ENCODE results near the gene COL5A1. TPM values are rescaled to one million over a fixed set of nuclear protein-coding genes. Genes with fewer than 3 reads are reported as not detected.

The COL5A1 gene
- polyA plus RNA-seq, 1 donor (not counting 4 experiments of a cell fraction or from before 2014, with no cell fraction given): 3.1 TPM

DNA sequence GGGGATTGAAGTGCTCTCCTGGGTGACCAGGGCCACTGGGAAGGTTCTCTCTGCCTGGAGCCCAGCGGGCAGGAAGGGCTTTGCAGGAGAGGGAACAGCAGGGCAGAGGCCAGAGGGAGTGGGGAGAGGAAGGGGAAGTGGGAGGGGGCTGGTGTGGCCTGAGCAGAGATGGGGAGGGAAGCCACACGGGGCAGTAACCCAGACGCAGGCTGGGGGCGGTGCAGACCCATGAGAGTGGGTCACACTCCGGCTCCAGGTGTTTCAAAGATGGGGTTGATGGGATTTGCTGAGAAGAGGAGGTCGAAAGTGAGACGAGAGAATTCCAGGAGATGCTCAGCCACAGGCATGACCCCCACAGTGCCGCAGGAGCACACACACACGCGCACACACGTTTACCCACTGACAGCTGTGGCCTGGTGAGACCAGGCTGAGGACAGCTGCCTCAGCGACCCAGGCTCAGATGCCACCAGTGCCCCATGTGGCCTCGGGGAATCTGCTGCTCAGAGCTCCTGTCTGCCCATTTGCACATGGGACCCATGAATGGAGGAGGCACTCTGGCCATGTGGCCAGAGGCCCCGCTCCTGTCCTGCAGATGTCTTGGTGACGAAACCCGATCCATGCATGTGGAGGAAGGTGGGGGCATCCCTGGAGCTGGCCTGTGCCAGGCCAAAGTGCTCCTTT is 206.3 kb downstream of the COL5A1 start:
- Histone ChIP-seq H3K79me2 (ENCODE audit: control insufficient read depth, insufficient read depth, low read length) (no peaks in the 10 kb centered on the region), H4K20me1 (ENCODE audit: control insufficient read depth, extremely low read depth, insufficient read depth, low read length) (no peaks in the 10 kb centered on the region), H3K36me3 (ENCODE audit: control insufficient read depth in 2 of 2, extremely low read depth in 1 of 2, insufficient read depth in 2 of 2, low read length in 2 of 2) (no peaks in the 10 kb centered on the region), H3K9ac (ENCODE audit: control insufficient read depth, extremely low read depth, insufficient read depth, low read length) (no peak overlapping the region), H3K27me3 (ENCODE audit: control insufficient read depth, extremely low read depth, insufficient read depth, low read length) (no peaks in the 10 kb centered on the region), H3K4me3 (ENCODE audit: control insufficient read depth in 2 of 3, extremely low read depth in 1 of 3, insufficient read depth in 2 of 3, low read depth in 1 of 3, low read length in 3 of 3) (no peak overlapping the region), H3K4me1 (ENCODE audit: control insufficient read depth, extremely low read depth, insufficient read depth, low read length) (no peaks in the 10 kb centered on the region), H3K9me1 (ENCODE audit: control insufficient read depth, extremely low read depth, insufficient read depth, low read length) (no peaks in the 10 kb centered on the region), H3K4me2 (ENCODE audit: control insufficient read depth, extremely low read depth, insufficient read depth, low read depth, low read length) (no peak overlapping the region), H3K9me3 (ENCODE audit: control insufficient read depth, low read depth, low read length) (peaks cover 13% of the 10 kb centered on the region), H3K27ac (ENCODE audit: control insufficient read depth, insufficient read depth, low read length) (no peak overlapping the region), H2AFZ (ENCODE audit: control insufficient read depth, low read length) (no peak overlapping the region)
- dilution Hi-C loops (cut with MboI; ENCODE audit: extremely low pct_ligation_motif_present, low sequenced_read_pairs): no loop called here
- FAIRE-seq (no peak), DNase-seq (ENCODE audit: low read depth, low spot score) (no peak)
- no peak for TF ChIP-seq EZH2 (IDR thresholded peaks at IDR 0.05; ENCODE audit: low read length)
- TF ChIP-seq, protein P1, sequence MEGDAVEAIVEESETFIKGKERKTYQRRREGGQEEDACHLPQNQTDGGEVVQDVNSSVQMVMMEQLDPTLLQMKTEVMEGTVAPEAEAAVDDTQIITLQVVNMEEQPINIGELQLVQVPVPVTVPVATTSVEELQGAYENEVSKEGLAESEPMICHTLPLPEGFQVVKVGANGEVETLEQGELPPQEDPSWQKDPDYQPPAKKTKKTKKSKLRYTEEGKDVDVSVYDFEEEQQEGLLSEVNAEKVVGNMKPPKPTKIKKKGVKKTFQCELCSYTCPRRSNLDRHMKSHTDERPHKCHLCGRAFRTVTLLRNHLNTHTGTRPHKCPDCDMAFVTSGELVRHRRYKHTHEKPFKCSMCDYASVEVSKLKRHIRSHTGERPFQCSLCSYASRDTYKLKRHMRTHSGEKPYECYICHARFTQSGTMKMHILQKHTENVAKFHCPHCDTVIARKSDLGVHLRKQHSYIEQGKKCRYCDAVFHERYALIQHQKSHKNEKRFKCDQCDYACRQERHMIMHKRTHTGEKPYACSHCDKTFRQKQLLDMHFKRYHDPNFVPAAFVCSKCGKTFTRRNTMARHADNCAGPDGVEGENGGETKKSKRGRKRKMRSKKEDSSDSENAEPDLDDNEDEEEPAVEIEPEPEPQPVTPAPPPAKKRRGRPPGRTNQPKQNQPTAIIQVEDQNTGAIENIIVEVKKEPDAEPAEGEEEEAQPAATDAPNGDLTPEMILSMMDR (optimal IDR thresholded peaks at IDR 0.05 in 1 of 3, IDR thresholded peaks at IDR 0.05 in 1 of 3, conservative IDR thresholded peaks at IDR 0.05 in 1 of 3; ENCODE audit: extremely low read depth in 1 of 3, insufficient read depth in 2 of 3, low read length in 3 of 3): no peak

DNA sequence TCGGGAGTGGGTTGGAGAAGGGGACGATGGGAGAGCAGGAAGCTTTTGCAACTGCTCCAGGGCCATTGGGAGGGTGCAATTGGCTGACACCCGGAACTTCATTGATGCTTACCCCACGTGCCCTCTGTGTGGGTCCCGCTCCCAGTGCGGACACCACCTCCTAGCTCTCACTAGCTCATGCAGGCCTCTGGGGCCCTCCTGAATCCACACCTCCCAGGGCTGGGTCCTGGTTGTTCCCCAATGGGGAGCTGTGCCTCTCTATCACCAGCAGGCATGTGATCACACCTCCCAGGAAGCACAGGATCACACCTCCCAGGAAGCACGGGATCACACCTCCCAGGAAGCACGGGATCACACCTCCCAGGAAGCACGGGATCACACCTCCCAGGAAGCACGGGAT is 206.9 kb downstream of the COL5A1 start:
- Histone ChIP-seq H2AFZ (ENCODE audit: control insufficient read depth, low read length) (no peak overlapping the region), H3K4me1 (ENCODE audit: control insufficient read depth, extremely low read depth, insufficient read depth, low read length) (no peaks in the 10 kb centered on the region), H3K9ac (ENCODE audit: control insufficient read depth, extremely low read depth, insufficient read depth, low read length) (no peak overlapping the region), H4K20me1 (ENCODE audit: control insufficient read depth, extremely low read depth, insufficient read depth, low read length) (no peaks in the 10 kb centered on the region), H3K9me1 (ENCODE audit: control insufficient read depth, extremely low read depth, insufficient read depth, low read length) (no peaks in the 10 kb centered on the region), H3K9me3 (ENCODE audit: control insufficient read depth, low read depth, low read length) (peaks cover 13% of the 10 kb centered on the region), H3K36me3 (ENCODE audit: control insufficient read depth in 2 of 2, extremely low read depth in 1 of 2, insufficient read depth in 2 of 2, low read length in 2 of 2) (no peaks in the 10 kb centered on the region), H3K27ac (ENCODE audit: control insufficient read depth, insufficient read depth, low read length) (no peak overlapping the region), H3K27me3 (ENCODE audit: control insufficient read depth, extremely low read depth, insufficient read depth, low read length) (peaks cover 6% of the 10 kb centered on the region), H3K79me2 (ENCODE audit: control insufficient read depth, insufficient read depth, low read length) (no peaks in the 10 kb centered on the region), H3K4me2 (ENCODE audit: control insufficient read depth, extremely low read depth, insufficient read depth, low read depth, low read length) (no peak overlapping the region), H3K4me3 (ENCODE audit: control insufficient read depth in 2 of 3, extremely low read depth in 1 of 3, insufficient read depth in 2 of 3, low read depth in 1 of 3, low read length in 3 of 3) (no peak overlapping the region)
- FAIRE-seq (no peak), DNase-seq (ENCODE audit: low read depth, low spot score) (no peak)
- no peak for TF ChIP-seq EZH2 (IDR thresholded peaks at IDR 0.05; ENCODE audit: low read length)
- TF ChIP-seq, protein P1 (optimal IDR thresholded peaks at IDR 0.05 in 1 of 3, IDR thresholded peaks at IDR 0.05 in 1 of 3, conservative IDR thresholded peaks at IDR 0.05 in 1 of 3; ENCODE audit: extremely low read depth in 1 of 3, insufficient read depth in 2 of 3, low read length in 3 of 3): no peak
- dilution Hi-C loops (cut with MboI; ENCODE audit: extremely low pct_ligation_motif_present, low sequenced_read_pairs): no loop called here
